ENCODE results near the gene PPID. TPM values are rescaled to one million over a fixed set of nuclear protein-coding genes. Genes with fewer than 3 reads are reported as not detected.
"Not testable (repeated sequence)": the region's sequence is repeated elsewhere in the genome, so short reads cannot be mapped to it uniquely, and the experiment has no call there.

Gene PPID
- total and polyA plus RNA-seq, 9 donors, result 10.9 to 54.8 (median 14.8) TPM

DNA sequence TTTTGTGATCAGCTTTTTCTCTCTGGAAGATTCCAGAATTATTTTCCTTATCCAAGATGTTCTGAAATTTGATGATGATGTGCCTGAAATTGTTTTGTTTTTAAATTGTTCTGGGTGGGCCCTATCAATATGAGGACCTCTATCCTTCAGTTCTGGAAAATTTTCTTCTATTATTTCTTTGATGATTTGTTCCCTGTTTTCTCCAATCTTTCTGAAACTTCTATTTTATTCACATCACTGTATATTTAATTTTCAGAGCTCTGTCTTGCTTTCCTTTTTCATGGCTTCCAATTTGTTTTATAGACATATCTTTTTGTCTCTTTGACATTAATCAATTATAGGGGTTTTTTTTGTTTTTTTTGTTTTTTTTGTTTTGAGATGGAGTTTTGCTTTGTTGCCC is 33.4 kb upstream of the PPID start:
- no peaks in the 10 kb centered on the region for H3K9me3 ChIP-seq
- no peaks in the 10 kb centered on the region for H3K27me3 ChIP-seq
- H3K36me3 ChIP-seq, result no peaks in the 10 kb centered on the region
- no peak for TF ChIP-seq POLR2A (IDR thresholded peaks at IDR 0.05)
- TF ChIP-seq, protein P1, sequence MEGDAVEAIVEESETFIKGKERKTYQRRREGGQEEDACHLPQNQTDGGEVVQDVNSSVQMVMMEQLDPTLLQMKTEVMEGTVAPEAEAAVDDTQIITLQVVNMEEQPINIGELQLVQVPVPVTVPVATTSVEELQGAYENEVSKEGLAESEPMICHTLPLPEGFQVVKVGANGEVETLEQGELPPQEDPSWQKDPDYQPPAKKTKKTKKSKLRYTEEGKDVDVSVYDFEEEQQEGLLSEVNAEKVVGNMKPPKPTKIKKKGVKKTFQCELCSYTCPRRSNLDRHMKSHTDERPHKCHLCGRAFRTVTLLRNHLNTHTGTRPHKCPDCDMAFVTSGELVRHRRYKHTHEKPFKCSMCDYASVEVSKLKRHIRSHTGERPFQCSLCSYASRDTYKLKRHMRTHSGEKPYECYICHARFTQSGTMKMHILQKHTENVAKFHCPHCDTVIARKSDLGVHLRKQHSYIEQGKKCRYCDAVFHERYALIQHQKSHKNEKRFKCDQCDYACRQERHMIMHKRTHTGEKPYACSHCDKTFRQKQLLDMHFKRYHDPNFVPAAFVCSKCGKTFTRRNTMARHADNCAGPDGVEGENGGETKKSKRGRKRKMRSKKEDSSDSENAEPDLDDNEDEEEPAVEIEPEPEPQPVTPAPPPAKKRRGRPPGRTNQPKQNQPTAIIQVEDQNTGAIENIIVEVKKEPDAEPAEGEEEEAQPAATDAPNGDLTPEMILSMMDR (IDR thresholded peaks at IDR 0.05), result no peak
- intact Hi-C loops (cut with DNase I), result no loop called here
- no peak overlapping the region for H3K27ac ChIP-seq
- no peak for DNase-seq
- H3K4me1 ChIP-seq (ENCODE audit: insufficient read depth), result no peaks in the 10 kb centered on the region
- no peak overlapping the region for H3K4me3 ChIP-seq

DNA sequence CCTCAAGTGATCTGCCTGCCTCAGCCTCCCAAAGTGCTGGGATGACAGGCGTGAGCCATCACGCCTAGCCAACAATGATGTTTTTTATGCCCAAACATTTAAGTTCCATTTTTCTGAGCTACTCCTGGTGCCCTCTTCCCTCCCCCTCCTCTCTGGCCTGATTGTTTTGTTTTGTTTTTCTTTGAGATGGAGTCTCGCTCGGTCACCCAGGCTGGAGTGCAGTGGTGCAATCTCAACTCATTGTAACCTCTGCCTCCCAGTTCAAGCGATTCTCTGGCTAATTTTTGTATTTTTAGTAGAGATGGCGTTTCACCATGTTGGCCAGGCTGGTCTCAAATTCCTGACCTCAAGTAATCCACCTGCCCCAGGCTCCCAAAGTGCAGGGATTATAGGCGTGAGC is 32.6 kb upstream of the PPID start:
- WGBS, 3 donors, result 92 to 94% (median 93%) methylated on average over 7 of the region's 7 CpGs
- intact Hi-C loops (cut with DNase I), result not testable (repeated sequence)

DNA sequence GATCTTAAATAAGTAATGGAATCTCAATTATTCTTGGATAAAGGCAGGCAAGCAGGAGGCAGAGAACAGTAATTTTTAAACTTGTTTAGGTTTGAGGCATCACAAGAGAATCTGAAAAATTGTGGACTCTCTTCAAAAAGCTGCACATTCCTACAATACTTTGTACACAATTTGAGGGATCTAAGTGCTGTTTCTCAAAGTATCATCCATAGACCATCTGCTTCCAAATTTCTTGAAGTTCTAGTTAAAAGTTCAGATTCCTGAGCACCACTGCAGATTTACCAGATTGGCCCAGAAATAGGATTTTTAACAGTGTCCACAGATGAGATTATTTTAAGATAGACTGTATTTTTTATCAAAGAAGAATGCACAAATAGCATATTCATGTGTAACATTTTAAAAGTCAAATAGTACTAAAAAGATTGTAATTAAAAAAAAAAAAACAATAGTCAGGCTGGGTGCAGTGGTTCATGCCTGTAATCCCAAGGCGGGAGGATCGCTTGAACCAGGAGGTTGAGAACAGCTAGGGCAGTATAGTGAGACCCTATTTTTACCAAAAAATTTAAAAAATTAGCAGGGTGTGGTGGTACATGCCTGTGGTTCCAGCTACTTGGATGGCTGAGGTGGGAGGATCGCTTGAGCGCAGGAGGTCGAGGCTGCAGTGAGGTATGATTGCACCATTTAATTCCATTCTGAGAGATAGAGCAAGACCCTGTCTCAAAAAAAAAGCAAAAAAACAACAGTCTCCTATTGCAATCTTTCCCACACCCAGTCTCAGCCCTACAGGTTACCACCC is 31.4 kb upstream of the PPID start:
- TF ChIP-seq EP300 (IDR thresholded peaks at IDR 0.05) (no peak), POLR2A (IDR thresholded peaks at IDR 0.05) (no peak)
- TF ChIP-seq, protein P1 (IDR thresholded peaks at IDR 0.05), result no peak

More for the DNA sequence above, 32.6 kb upstream of the PPID start:
- not testable (repeated sequence) for H3K4me1 ChIP-seq (ENCODE audit: insufficient read depth); H3K27me3 ChIP-seq; DNase-seq; H3K27ac ChIP-seq; H3K9me3 ChIP-seq; H3K36me3 ChIP-seq; H3K4me3 ChIP-seq

DNA sequence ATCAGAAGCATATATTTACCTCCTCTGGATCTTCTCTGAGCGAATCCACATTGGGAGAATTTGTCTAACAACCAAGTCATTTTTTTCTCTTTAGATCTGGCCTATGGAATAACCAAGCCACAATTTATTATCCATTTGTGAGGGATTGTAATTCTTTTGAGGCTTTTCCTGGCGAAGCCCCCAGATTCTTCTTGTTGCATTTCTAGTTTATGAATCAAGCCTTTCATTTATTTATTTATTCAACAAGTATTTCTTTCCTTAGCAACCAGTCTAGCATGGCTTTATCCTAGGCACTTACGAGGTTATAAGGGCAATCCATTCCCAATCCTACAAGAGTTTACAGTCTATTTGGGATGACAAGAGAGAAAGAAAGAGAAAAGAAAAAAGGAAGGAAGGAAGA is 27.2 kb upstream of the PPID start:
- Histone ChIP-seq H3K36me3 (no peaks in the 10 kb centered on the region), H3K27ac (no peak overlapping the region), H3K4me1 (ENCODE audit: insufficient read depth) (no peaks in the 10 kb centered on the region), H3K4me3 (no peak overlapping the region), H3K9me3 (no peaks in the 10 kb centered on the region), H3K27me3 (no peaks in the 10 kb centered on the region)
- TF ChIP-seq EP300 (IDR thresholded peaks at IDR 0.05), result no peak
- TF ChIP-seq, protein P1 (IDR thresholded peaks at IDR 0.05), result no peak
- no peak for TF ChIP-seq POLR2A (IDR thresholded peaks at IDR 0.05)
- DNase-seq, result no peak
- intact Hi-C loops (cut with DNase I), result no loop called here
- 60 to 75% (median 67%) methylated on average over 3 of the region's 3 CpGs for WGBS, 3 donors

More for the DNA sequence above, 31.4 kb upstream of the PPID start:
- no peak overlapping the region for H3K4me3 ChIP-seq
- intact Hi-C loops (cut with DNase I), result no loop called here
- WGBS, 3 donors, result 46 to 70% (median 68%) methylated on average over 5 of the region's 5 CpGs
- no peak for DNase-seq
- H3K9me3 ChIP-seq, result no peaks in the 10 kb centered on the region
- no peaks in the 10 kb centered on the region for H3K36me3 ChIP-seq
- no peaks in the 10 kb centered on the region for H3K27me3 ChIP-seq
- no peak overlapping the region for H3K27ac ChIP-seq
- H3K4me1 ChIP-seq (ENCODE audit: insufficient read depth), result no peaks in the 10 kb centered on the region

DNA sequence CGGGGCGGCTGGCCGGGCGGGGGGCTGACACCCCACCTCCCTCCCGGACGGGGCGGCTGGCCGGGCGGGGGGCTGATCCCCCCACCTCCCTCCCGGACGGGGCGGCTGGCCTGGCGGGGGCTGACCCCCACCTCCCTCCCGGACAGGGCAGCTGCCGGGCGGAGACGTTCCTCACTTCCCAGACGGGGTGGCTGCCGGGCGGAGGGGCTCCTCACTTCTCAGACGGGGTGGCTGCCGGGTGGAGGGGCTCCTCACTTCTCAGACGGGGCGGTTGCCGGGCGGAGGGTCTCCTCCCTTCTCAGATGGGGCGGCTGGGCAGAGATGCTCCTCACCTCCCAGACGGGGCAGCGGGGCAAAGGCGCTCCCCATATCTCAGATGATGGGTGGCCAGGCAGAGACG is 23.3 kb upstream of the PPID start:
- whole genome bisulfite sequencing, 3 donors, result 98% methylated on average over 8 to 22 of the region's 31 CpGs; no CpG with 5 or more reads in 1 of the 3 donors
- H3K4me1 ChIP-seq (ENCODE audit: insufficient read depth); H3K27me3 ChIP-seq; H3K9me3 ChIP-seq; intact Hi-C loops (cut with DNase I); DNase-seq; H3K4me3 ChIP-seq; H3K27ac ChIP-seq; H3K36me3 ChIP-seq: not testable (repeated sequence)

All from ovary (tissue), 9 donors.